NCI-H748 treated with DMSO at 0.1 percent for 48 hours (cell line): ENCODE measurements around the gene GADD45B.
A peak's percentile ranks its signal among the peaks of the same experiment; 100 is the strongest.

ENCODE experiments used
- DNase-seq: peaks from one replicate; lab custom pipeline; 2025; lab: John Stamatoyannopoulos, UW

GADD45B gene

DNA sequence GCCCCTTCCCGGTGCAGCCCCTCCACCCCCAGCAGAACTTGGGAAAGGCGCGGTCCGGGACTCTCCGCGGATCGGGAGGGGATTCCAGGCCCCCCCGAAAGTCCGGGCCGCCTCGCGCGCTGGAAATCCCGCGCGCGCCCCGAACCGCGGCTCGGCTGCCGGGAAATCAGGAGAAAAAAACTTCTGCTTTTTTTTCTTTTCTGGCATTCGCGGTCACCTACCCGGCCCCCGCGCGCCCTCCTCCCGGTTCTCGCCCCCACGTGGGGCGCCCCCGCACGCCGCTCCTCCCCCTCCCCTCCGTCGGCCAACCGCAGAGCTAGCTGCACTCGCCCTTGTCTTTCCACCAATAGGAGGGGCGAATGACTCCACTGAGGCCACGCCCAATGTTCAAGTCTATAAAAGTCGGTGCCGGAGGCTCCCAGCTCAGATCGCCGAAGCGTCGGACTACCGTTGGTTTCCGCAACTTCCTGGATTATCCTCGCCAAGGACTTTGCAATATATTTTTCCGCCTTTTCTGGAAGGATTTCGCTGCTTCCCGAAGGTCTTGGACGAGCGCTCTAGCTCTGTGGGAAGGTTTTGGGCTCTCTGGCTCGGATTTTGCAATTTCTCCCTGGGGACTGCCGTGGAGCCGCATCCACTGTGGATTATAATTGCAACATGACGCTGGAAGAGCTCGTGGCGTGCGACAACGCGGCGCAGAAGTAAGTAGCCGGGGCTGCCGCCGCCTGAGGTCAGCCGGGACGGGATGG lies at the start of gene GADD45B:
Gene GADD45B, plus strand, starts transcription at position 426 of the 749 bp plus-strand sequence. Its CDS starts 232 bp downstream, at position 658.
- DNase-seq: peak; percentile 82

- no peak for DNase-seq
Observed at GRCh38 chr19:2426611-2427428, 49.1 kb upstream of the GADD45B start.

- peak; percentile 82 for DNase-seq
Observed at GRCh38 chr19:2427429-2428320, 48.3 kb upstream of the GADD45B start, which contains the start of gene TIMM13. Gene TIMM13 (minus strand): TSS chr19:2427586. CDS start chr19:2427533, 53 bp downstream.

DNA sequence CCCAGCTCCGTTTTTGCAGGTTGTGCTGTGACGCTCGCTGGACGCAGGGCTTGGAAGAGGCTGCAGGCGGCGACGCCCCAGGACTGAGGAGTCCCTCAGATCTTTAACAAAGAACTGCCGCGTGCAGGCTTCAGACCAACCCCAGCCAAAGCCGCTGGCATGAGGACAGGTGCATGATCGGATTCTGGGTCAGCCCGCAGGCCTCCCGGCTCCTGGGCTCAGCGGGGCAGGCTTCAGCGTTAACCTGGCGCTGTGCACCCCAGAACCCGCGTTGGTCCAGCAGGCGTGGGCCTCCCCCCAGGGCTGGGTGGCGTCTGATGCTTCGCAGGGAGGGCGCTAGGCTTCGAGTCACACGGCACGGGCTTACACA lies 47.6 kb upstream of the GADD45B start:
- no peak for DNase-seq

- no peak for DNase-seq
Observed at GRCh38 chr19:2428756-2429711, 46.9 kb upstream of the GADD45B start.

GRCh38 chr19:2429917-2430535 lies 45.9 kb upstream of the GADD45B start:
- DNase-seq: no peak

DNA sequence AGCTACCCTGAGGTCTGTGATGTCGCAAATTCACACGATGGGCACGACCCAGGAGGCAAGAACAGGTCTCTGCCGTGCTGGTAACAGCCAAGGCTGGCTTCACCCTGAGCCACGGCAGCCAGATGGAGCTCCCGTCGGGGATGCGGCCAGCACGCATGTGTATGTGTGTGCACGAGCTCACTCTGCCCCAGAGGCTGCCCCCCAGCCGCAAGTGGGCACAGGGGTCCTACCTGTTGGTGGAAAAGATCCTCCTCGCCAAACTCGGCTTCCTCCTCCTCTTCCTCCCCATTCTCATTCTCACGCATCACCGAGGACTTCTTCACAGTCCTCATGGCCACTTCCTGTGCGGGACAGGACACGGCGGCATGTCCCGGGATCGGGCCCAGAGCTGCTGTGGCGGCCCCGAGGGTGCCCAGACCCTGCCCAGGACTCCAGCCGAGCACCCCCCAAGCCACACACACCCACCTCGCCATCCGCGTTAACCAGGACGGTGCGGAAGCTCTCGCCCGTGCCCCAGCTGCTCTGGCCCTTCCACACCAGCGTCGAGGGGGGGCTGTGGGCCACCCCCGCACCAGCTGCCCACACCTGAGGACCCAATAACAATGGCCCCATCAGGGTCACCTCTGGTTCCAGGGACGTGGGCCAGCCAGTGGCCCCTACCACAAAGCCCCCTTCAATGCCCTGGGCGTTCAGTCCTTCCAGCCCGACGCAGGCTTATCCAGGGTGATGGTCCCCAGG lies 44.4 kb upstream of the GADD45B start:
- DNase-seq: no peak

GRCh38 chr19:2432131-2432848 lies 43.6 kb upstream of the GADD45B start:
- no peak for DNase-seq

DNA sequence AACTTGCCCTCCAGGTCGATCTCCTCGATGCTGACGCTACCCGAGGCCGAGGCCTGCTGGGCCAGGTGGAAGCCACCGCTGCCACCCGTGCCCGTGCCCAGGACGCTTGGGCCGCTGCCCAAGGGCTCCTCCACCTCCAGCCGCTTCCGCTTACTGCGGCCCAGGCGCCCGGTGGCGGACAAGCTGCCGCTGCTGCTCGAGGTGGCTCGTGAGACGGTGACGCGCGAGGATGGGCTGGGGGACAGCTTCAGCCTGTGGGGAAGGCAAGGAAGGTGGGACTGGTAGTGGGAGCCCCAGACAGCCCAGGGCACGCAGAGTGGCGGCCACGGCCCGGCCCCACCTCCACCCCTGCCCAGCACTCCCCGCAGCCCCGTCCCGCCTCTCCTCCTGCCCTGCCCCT lies 42.1 kb upstream of the GADD45B start:
- DNase-seq: no peak

DNA sequence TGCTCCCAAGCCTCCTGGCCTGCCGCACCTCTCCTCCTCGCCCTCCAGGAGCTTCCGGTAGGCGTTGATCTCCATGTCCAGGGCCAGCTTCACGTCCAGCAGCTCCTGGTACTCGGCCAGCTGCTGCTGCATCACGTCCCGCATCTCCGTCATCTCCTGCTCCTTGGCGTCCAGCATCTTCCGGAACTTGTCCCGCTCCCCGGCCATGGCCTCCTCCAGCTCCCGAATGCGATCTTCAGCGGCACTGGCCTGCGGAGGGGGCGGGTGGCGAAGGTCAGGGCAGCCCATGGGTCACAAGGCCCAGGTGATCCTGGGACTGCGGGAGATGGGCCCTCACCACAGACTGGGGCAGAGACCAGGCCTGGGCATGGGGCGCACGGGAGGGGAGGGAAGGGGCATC lies 41.7 kb upstream of the GADD45B start:
- DNase-seq: no peak

DNA sequence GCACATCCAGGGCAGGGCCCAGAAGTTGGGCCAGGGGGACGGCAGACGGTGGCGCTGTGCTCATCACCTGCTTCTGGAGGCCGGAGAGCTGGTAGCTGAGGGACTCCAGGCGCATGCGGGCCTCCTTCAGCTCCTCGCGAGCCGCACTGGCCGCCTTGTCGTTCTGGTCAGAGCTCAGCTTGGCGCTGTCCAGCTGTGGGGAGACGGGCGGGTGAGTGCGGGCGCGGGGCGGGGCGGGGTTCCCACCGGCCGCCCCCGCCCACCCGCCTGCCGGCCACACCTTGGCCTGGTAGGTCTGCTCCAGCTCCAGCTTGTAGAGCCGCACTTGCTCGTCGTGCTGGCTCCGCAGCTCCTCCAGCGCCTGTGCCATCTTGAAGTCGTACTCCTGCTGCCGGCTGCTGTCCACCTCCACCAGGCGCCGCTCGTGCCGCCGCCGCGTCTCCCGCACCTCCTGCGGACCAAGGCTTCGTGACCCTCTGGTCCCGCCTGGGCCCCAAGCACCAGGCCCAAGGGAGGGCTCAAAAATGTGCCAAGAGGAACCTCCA lies 41.1 kb upstream of the GADD45B start:
- no peak for DNase-seq

DNA sequence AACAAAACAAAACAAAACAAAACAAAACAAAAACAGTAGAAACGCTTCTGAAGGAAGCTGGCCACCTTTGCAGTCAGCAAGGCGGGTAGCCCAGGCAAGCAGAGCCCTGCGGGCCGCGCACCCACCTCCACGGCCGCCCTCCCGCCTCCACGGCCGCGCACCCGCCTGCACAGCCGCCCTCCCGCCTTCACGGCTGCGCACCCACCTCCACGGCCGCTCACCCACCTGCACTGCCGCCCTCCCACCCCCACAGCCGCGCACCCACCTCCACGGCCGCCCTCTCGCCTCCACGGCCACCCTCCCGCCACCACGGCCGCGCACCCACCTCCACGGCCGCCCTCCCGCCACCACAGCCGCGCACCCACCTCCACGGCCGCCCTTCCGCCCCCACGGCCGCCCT lies 39.5 kb upstream of the GADD45B start:
- no peak for DNase-seq

GRCh38 chr19:2436926-2437325 lies 39.0 kb upstream of the GADD45B start:
- no peak for DNase-seq

DNA sequence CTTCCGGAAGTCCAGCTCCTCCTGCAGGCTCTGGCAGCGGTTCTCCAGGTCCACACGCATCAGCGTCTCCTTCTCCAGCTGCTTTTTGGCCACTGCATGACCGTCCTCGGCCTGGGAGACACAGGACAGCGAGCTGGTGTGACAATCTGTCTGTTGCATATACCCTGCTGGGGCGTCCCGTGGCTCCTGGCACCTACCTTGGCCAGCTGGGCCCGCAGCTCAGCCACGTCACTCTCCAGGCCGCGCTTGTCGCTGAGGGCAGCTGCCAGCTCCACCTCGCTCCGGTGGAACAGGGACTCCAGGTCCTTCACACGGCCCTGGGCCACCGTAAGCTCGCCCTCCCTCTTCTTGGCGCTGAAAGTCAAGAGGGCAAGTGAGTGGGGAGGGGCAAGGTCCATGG lies 37.7 kb upstream of the GADD45B start:
- no peak for DNase-seq

- no peak for DNase-seq
Observed at GRCh38 chr19:2440515-2440914, 35.4 kb upstream of the GADD45B start.

DNA sequence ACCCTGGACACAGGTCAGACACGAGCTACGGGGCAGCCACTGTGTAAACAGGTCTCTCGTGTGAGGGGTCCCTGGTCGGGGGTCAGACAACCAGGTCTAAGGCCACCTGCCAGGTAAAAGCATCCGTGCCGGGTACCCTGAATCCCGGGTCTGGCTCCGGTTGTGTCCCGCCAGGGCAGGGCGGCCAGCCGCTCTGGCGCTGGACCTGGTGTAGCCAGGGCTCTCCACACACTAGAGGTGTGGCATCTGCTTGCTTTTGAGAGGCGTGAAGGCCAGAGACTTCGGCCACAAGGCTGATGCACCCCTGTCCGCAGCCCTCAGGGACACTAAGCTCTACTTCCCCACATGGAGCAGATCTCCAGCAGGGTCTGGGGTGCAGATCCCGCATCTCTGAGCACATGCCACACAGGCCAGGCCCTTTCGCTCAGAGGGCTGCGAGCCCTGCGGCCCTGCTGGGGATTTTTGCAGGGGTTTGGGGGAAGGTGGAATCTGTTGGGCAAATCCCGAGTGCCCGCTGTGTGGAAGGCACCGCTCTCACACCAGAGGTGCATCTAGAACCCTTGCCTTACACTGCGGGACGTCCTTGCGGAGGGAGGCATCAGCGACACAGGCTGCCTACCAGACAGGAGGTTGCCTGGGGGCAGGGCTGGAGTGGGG lies 34.7 kb upstream of the GADD45B start:
- no peak for DNase-seq

- DNase-seq: no peak
Observed at GRCh38 chr19:2443116-2443784, 32.7 kb upstream of the GADD45B start.

DNA sequence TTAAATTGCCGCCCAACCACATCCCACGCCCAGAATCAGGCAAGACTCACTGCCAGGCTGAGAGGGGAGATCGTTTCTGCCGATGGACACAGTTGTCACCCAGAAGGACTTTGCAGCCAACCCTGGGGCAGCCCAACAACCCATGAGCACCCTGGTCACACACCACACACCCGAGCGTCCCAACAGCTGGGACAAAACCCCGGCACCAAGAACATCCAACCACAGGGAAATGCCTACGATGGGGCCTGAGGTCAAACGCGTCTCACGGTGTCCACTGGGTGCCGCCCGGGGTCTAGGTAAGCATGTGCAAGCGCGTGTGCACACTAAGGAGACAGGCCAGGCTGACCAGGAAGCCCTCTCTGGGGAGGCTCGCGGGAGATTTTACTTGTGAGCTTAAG lies 32.1 kb upstream of the GADD45B start:
- no peak for DNase-seq
